Spleen (tissue), 7 donors: Measurements from ENCODE around the gene STX16.

Source experiments
- POLR2A ChIP-seq, 3 donors: fragments of 450-650 bp; IDR thresholded peaks; one replicate each; pipeline ENCODE4 v1.5.1; 2017; ENCODE audit warnings: antibody characterized with exemption in 3 of 3, mild to moderate bottlenecking in 1 of 3
- TF ChIP-seq, protein P1 (sequence below), 11 experiments: fragments of 200-600 bp in 7 of 11; fragments of 450-650 bp in 4 of 11; sonication (generic) in 4 of 11; IDR thresholded peaks in 8 of 11; conservative IDR thresholded peaks in 3 of 11; 1 replicate in 7 of 11; 2 replicates in 4 of 11; pipeline versions ENCODE4 v1.4.0 to v1.8.0; 2016 to 2021; ENCODE audit warnings: antibody characterized with exemption in 11 of 11, inconsistent platforms in 4 of 11, mild to moderate bottlenecking in 1 of 11
- donor health status: DM: no; HTN: no; CAD: no; lungs with moderate emphysema.
- donor health status: DM: no; HTN: no; CAD: no.
- donor health status: DM: no; HTN: no; CAD: no.

DNA sequence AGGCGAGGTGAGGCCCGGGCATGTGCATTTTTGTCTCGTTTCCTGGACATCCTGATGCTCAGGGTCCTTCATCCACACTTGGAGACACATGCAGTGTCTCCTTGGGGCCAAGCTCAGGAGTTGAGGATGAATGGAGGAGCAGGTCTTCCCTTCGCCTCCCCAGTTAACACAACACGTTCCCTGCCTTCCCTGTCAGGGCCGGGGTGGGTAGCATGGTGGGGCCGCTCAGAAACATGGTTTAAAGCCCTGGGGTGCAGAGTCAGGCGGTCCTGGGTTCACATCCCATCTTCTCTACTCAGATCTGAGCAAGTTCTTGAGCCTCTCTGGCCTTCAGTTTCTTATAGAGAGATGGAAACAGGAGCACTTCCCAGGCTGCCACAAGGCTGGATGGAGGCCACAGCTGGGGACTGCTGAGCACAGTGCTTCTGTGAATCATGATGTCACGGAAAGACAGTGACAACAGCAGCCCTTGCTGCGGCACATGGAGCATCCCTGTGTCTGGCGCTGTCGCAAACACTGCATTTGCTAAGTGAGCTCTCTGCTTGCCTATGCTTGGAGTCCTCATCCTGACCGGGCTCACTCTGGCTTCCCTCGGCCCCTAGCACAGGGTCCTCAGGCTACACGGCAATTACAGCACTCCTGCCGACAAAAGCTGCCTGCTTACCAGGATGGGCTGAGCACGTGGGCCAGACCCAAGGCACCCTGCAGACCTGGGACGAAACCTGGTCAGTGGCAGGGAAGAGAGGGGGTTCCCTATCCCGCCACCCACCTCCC is 45.6 kb upstream of the STX16 start:
- TF ChIP-seq, protein P1, sequence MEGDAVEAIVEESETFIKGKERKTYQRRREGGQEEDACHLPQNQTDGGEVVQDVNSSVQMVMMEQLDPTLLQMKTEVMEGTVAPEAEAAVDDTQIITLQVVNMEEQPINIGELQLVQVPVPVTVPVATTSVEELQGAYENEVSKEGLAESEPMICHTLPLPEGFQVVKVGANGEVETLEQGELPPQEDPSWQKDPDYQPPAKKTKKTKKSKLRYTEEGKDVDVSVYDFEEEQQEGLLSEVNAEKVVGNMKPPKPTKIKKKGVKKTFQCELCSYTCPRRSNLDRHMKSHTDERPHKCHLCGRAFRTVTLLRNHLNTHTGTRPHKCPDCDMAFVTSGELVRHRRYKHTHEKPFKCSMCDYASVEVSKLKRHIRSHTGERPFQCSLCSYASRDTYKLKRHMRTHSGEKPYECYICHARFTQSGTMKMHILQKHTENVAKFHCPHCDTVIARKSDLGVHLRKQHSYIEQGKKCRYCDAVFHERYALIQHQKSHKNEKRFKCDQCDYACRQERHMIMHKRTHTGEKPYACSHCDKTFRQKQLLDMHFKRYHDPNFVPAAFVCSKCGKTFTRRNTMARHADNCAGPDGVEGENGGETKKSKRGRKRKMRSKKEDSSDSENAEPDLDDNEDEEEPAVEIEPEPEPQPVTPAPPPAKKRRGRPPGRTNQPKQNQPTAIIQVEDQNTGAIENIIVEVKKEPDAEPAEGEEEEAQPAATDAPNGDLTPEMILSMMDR (IDR thresholded peaks at IDR 0.05 in 8 of 11, conservative IDR thresholded peaks at IDR 0.05 in 3 of 11): no peak
- TF ChIP-seq POLR2A (IDR thresholded peaks at IDR 0.05): no peak
